Large intestine (tissue), 3 donors: ENCODE measurements around the gene MAP4K4. TPM values are rescaled to one million over a fixed set of nuclear protein-coding genes. Genes with fewer than 3 reads are reported as not detected.

Experiments used
- DNase-seq, 2 donors: peaks; one replicate each; pipeline versions ENCODE4 v3.0.0 to v3.0.0-alpha.2; 2013
- H3K27ac ChIP-seq: one replicate; pipeline ENCODE4 v1.5.1; 2013; ENCODE audit warnings: low read length
- H3K27me3 ChIP-seq: 2 replicates; pipeline ENCODE4 v1.6.1; 2013; ENCODE audit warnings: low read length; ENCODE audit not compliant: control insufficient read depth, insufficient read depth
- H3K36me3 ChIP-seq: 2 replicates; pipeline ENCODE4 v1.6.1; 2013; ENCODE audit warnings: low read length; ENCODE audit not compliant: control insufficient read depth, insufficient read depth
- H3K4me1 ChIP-seq: one replicate; pipeline ENCODE4 v1.6.1; 2013; ENCODE audit warnings: low read length; ENCODE audit not compliant: control insufficient read depth, insufficient read depth
- H3K4me3 ChIP-seq: one replicate; pipeline ENCODE4 v1.5.1; 2013; ENCODE audit warnings: low read length
- H3K9me3 ChIP-seq: one replicate; pipeline ENCODE4 v1.6.1; 2013; ENCODE audit warnings: mild to moderate bottlenecking, low read depth, low read length, moderate library complexity; ENCODE audit not compliant: control insufficient read depth
- WGBS: methylation state at CpG from one replicate; pipeline ENCODE4 v1.1.5; 2013; ENCODE audit warnings: low lambda C conversion rate; ENCODE audit not compliant: insufficient coverage; 5-methylcytosine and 5-hydroxymethylcytosine counted together
- polyA plus RNA-seq: library from polyadenylated mRNA; unstranded; fragments of 120-200 nt; gene quantifications from one replicate; pipeline ENCODE4 v1.2.1, GENCODE V29; 2013

Gene MAP4K4
- polyA plus RNA-seq, 1 donor: 39.5 TPM

DNA sequence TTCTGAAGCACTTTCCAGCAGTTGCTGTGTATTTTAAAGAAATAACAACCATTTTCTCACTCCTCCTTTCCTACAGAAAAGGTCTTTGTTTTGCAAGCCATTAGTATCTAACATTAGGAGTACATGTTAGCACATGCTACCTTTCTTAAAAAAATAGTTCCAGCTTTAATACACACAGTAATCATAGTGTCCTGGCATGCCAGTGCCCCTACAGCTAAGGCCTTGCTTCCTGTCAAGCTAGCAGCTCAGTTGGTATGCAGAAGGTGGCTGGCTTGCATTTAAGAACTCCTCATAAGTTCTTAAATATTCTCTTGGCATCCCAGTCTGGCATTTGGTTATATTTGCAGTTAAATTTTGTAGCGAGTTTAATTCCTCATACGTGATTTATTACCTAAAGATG lies 152.9 kb downstream of the MAP4K4 start:
- no peak for DNase-seq
- Histone ChIP-seq H3K36me3 (peaks cover 8% of the 10 kb centered on the region), H3K4me3 (no peak overlapping the region), H3K4me1 (peaks cover 10% of the 10 kb centered on the region), H3K27ac (no peak overlapping the region), H3K27me3 (no peaks in the 10 kb centered on the region), H3K9me3 (no peaks in the 10 kb centered on the region)
- WGBS: no CpG with 5 or more reads among the region's 2 CpGs

DNA sequence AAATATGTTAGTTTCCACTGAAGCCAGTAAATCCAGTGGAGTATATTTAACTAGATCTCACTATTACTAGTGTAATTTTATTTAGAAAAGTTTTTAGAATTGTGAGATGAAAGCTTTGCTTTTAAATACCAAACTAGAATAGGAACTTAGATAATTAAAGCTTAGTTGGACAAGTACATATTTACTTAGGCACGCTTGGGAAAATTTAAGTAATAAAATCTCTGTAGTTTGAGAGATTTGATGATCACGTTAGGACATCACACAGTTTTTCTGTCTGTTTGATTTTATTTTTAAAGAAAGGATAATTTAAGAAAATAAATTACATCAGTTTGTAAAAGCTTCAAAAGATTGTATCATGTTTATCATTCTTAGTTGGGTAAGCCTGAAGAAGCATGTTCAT lies 153.5 kb downstream of the MAP4K4 start:
- no peaks in the 10 kb centered on the region for H3K27me3 ChIP-seq
- no peak for DNase-seq

DNA sequence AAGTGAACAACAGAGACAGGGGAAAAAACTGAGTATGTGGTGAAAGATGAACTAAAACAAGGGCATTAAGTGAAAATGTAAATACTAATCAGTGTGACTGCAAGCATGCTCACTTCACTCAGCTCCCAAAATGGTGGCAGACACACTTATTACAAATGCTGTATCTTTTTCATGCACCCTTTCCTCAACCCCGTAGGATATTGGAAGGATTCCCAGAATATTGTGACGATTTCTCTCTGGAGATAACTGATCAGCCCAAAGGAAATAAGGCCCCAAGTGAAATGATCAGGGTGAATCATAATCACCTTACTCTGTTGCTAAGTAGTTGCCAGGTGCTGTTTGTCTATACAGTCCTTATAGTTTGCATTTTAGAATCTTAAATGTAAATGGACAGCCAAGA lies 155.3 kb downstream of the MAP4K4 start:
- H3K9me3 ChIP-seq: no peaks in the 10 kb centered on the region
- no peak overlapping the region for H3K27ac ChIP-seq
- peaks cover 10% of the 10 kb centered on the region for H3K4me1 ChIP-seq
- no CpG with 5 or more reads among the region's 2 CpGs for WGBS
- peaks cover 4% of the 10 kb centered on the region for H3K36me3 ChIP-seq
- H3K4me3 ChIP-seq: no peak overlapping the region
- DNase-seq: no peak
- no peaks in the 10 kb centered on the region for H3K27me3 ChIP-seq

More for the DNA sequence above, 153.5 kb downstream of the MAP4K4 start:
- Histone ChIP-seq H3K27ac (no peak overlapping the region), H3K4me1 (peaks cover 10% of the 10 kb centered on the region), H3K36me3 (peaks cover 8% of the 10 kb centered on the region), H3K9me3 (no peaks in the 10 kb centered on the region), H3K4me3 (no peak overlapping the region)
- 33% methylated on average over 1 of the region's 2 CpGs for WGBS

DNA sequence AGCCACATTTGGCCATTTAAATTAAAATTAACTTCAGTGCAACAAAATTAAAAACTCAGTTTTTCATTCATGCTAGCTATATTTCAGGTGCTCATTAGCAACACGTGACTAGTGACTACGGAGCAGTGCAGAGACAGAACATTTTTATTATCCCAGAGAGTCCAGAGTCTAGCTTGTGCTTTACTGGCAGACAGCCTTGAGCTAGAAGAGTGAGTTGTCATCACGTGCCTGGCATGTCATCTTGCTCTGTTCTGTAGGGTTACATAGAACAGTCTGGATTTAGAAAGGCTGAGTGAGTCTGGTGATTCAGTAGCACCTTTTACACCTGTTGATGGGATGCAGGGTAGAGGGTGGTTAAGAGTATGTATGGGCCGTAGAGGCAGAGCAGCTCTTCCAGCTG lies 157.4 kb downstream of the MAP4K4 start:
- Histone ChIP-seq H3K36me3 (peaks cover 9% of the 10 kb centered on the region), H3K27me3 (no peaks in the 10 kb centered on the region), H3K4me3 (no peak overlapping the region), H3K4me1 (peaks cover 10% of the 10 kb centered on the region), H3K9me3 (no peaks in the 10 kb centered on the region), H3K27ac (peak overlapping the region; percentile 78)
- DNase-seq: peak; percentile 94 to 97
- no CpG with 5 or more reads among the region's 4 CpGs for WGBS

DNA sequence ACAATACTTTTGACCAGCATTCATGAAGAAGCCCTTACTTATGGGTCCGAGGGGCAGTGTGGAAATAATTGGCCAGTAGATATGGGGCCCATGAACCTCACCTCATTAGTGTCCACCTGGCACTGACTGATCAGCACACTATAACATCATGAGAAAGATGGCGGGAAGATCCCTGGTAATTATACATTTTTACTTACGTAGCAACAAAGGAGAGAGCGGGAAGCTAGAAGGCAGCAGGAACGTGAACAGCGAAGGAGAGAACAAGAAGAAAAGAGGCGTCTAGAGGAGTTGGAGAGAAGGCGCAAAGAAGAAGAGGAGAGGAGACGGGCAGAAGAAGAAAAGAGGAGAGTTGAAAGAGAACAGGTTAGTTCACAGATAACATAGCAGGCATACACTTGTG lies 158.3 kb downstream of the MAP4K4 start:
- no peak for DNase-seq
- Histone ChIP-seq H3K4me3 (no peak overlapping the region), H3K27ac (peak overlapping the region; percentile 78), H3K4me1 (peaks cover 10% of the 10 kb centered on the region), H3K27me3 (no peaks in the 10 kb centered on the region), H3K36me3 (peaks cover 15% of the 10 kb centered on the region), H3K9me3 (no peaks in the 10 kb centered on the region)
- 97% methylated on average over 6 of the region's 9 CpGs for WGBS

DNA sequence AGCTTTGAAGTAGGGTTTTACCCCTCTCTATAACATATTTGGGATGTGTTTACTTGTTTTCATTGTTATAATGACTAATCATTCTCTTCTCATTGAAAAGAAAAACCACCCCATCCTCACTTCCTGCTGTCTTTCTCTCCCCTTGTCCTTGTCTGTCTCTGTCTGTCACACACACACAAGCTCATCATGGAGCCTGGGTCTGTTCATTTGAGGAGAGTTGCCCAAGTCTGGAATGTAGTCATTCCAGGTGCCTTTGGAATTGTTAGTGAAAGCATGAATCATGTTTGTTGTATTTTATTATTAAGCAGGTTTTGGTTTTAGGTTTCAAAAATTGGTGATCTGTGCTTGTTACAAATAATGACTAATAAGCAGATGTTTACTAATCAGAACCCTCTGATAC lies 160.7 kb downstream of the MAP4K4 start:
- DNase-seq: no peak
- H3K27ac ChIP-seq: no peak overlapping the region
- peaks cover 26% of the 10 kb centered on the region for H3K36me3 ChIP-seq
- peaks cover 10% of the 10 kb centered on the region for H3K4me1 ChIP-seq
- no peak overlapping the region for H3K4me3 ChIP-seq
- no peaks in the 10 kb centered on the region for H3K9me3 ChIP-seq
- no peaks in the 10 kb centered on the region for H3K27me3 ChIP-seq

DNA sequence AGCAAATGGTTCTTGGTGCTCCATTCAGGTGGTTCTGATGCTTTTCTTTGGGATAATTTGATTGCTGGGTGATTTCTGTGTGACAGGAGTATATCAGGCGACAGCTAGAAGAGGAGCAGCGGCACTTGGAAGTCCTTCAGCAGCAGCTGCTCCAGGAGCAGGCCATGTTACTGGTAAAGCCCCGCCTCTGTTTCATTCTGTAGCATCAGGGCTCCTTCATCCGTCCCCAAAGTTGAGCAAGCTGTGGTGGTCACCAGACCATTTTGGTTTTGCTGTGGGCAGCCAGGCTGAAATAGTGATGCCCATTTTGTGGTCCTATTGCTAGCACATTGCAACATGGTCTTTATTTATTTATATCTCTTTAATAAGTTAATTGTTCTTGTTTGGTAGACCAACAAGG lies 161.4 kb downstream of the MAP4K4 start:
- H3K4me1 ChIP-seq: peaks cover 10% of the 10 kb centered on the region
- no peak overlapping the region for H3K27ac ChIP-seq
- peaks cover 31% of the 10 kb centered on the region for H3K36me3 ChIP-seq
- no peak overlapping the region for H3K4me3 ChIP-seq
- no CpG with 5 or more reads among the region's 4 CpGs for WGBS
- H3K27me3 ChIP-seq: no peaks in the 10 kb centered on the region
- H3K9me3 ChIP-seq: no peaks in the 10 kb centered on the region
- DNase-seq: no peak

DNA sequence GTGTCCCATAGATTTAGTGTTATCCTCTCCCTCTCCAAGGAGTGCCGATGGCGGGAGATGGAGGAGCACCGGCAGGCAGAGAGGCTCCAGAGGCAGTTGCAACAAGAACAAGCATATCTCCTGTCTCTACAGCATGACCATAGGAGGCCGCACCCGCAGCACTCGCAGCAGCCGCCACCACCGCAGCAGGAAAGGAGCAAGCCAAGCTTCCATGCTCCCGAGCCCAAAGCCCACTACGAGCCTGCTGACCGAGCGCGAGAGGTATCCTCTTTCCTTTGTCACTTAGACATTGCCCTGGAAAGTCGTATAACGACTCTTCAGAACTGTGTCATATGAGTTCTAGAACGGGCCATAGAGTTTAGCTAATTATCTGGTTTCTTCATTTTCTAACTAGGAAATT lies 162.1 kb downstream of the MAP4K4 start:
- Histone ChIP-seq H3K27me3 (no peaks in the 10 kb centered on the region), H3K9me3 (no peaks in the 10 kb centered on the region), H3K36me3 (peaks cover 34% of the 10 kb centered on the region), H3K4me3 (no peak overlapping the region), H3K4me1 (peaks cover 5% of the 10 kb centered on the region), H3K27ac (no peak overlapping the region)
- no CpG with 5 or more reads among the region's 16 CpGs for WGBS
- no peak for DNase-seq

DNA sequence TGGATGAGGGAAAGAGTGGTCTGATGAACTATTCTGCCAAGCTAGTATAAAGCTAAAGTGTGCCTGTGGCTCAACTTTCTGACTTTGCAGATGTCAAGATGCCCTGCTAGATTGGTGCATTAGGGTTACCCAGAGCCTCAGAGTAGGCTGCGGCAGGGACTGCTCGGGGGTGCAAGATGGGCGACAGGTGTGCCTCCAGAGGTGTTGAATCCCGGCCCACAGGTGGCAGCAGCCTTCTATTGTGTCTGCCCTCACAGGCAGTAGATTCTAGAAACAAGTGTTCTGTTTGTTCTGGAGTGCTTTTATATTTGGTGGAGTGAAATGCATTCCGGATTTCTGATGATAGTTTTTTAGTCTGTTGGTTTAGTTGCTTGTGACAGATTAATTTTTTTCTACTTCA lies 162.7 kb downstream of the MAP4K4 start:
- Histone ChIP-seq H3K27ac (no peak overlapping the region), H3K9me3 (no peaks in the 10 kb centered on the region), H3K27me3 (no peaks in the 10 kb centered on the region), H3K4me1 (peaks cover 2% of the 10 kb centered on the region), H3K36me3 (peaks cover 39% of the 10 kb centered on the region), H3K4me3 (no peak overlapping the region)
- WGBS: 60% methylated on average over 1 of the region's 5 CpGs
- no peak for DNase-seq

DNA sequence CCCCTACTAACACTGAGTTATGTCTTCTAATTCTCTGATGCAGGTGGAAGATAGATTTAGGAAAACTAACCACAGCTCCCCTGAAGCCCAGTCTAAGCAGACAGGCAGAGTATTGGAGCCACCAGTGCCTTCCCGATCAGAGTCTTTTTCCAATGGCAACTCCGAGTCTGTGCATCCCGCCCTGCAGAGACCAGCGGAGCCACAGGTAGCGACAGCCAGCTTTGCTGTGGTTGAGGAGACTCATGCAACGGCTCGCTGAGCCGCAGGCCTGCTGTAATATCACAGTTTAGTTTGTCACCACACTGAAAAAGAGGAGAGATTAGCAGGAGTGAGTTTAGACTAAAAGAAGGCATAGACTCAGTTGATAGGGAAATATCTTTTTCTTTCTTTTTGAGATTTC lies 163.3 kb downstream of the MAP4K4 start:
- H3K36me3 ChIP-seq: peaks cover 45% of the 10 kb centered on the region
- no peaks in the 10 kb centered on the region for H3K4me1 ChIP-seq
- H3K4me3 ChIP-seq: no peak overlapping the region
- DNase-seq: no peak
- no peak overlapping the region for H3K27ac ChIP-seq
- no peaks in the 10 kb centered on the region for H3K9me3 ChIP-seq
- no CpG with 5 or more reads among the region's 8 CpGs for WGBS
- no peaks in the 10 kb centered on the region for H3K27me3 ChIP-seq

DNA sequence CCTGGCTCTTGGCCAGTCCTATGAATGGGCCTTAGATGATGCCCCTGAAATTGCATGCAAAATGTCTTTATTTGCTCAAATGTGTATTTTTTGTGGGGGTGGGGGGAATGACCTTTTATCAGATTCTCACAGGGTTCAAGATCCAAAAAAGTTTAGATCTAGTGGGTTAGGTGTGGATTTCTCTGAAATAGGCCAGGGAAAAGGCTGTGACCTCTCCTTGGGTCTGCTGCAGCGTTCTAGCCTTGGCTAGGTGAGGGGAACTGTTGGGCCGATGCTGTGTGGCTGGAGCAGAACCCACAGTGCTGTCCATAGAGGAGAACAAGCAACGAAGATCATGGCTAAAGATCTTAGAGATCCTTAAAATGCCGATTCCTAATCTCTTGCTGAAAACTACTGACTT lies 163.9 kb downstream of the MAP4K4 start:
- no peaks in the 10 kb centered on the region for H3K9me3 ChIP-seq
- H3K4me1 ChIP-seq: no peaks in the 10 kb centered on the region
- 100% methylated on average over 1 of the region's 4 CpGs for whole genome bisulfite sequencing
- H3K27me3 ChIP-seq: no peaks in the 10 kb centered on the region
- H3K27ac ChIP-seq: no peak overlapping the region
- no peak overlapping the region for H3K4me3 ChIP-seq
- peaks cover 50% of the 10 kb centered on the region for H3K36me3 ChIP-seq
- no peak for DNase-seq
